Heart right ventricle (tissue), 16 donors: ENCODE measurements around the gene UBR2. TPM values are rescaled to one million over a fixed set of nuclear protein-coding genes. Genes with fewer than 3 reads are reported as not detected.

Experiments used
- ATAC-seq, 8 donors: fragments of 200-7000 bp; cut with Tn5 transposase; one replicate each; pipeline ENCODE4 v1.9.1; 2020; ENCODE audit warnings: mild to moderate bottlenecking in 8 of 8, moderate library complexity in 8 of 8, moderate number of reproducible peaks in 1 of 8
- DNase-seq, 2 donors: peaks; one replicate each; pipeline ENCODE4 v3.0.0-alpha.2; 2020
- H3K27ac ChIP-seq, 10 donors: fragments of 200-600 bp; sonication (generic) in 2 of 10; one replicate each; pipeline versions ENCODE4 v1.5.0 to v1.8.0; 2020 to 2022; ENCODE audit warnings: mild to moderate bottlenecking in 3 of 10
- H3K27me3 ChIP-seq, 7 donors: fragments of 200-600 bp; one replicate each; pipeline ENCODE4 v1.8.0; 2021 to 2022; ENCODE audit warnings: mild to moderate bottlenecking in 2 of 7
- H3K36me3 ChIP-seq, 9 donors: fragments of 200-600 bp; sonication (generic) in 1 of 9; one replicate each; pipeline versions ENCODE4 v1.5.0 to v1.8.0; 2020 to 2022; ENCODE audit warnings: mild to moderate bottlenecking in 2 of 9
- H3K4me1 ChIP-seq, 9 donors: fragments of 200-600 bp; sonication (generic) in 1 of 9; one replicate each; pipeline versions ENCODE4 v1.5.0 to v1.8.0; 2020 to 2022; ENCODE audit warnings: mild to moderate bottlenecking in 4 of 9
- H3K4me3 ChIP-seq, 10 donors: fragments of 200-600 bp; sonication (generic) in 2 of 10; one replicate each; pipeline versions ENCODE4 v1.5.0 to v1.8.0; 2020 to 2022; ENCODE audit warnings: mild to moderate bottlenecking in 7 of 10, moderate library complexity in 2 of 10
- H3K9me3 ChIP-seq, 11 donors: fragments of 200-600 bp in 10 of 11; sonication (generic) in 2 of 11; one replicate each; pipeline versions ENCODE4 v1.5.0 to v1.8.0; 2013 to 2022; ENCODE audit warnings: mild to moderate bottlenecking in 2 of 11, control low read depth in 1 of 11, moderate library complexity in 1 of 11
- CTCF ChIP-seq, 9 donors: fragments of 200-600 bp; sonication (generic) in 2 of 9; IDR thresholded peaks; one replicate each; pipeline versions ENCODE4 v1.5.0 to v1.8.0; 2021 to 2022; ENCODE audit warnings: antibody characterized with exemption in 9 of 9, mild to moderate bottlenecking in 5 of 9, moderate library complexity in 1 of 9
- WGBS, 2 donors: extraction: QIAGEN DNeasy Blood & Tissue Kit; methylation state at CpG; one replicate each; pipeline ENCODE4 v1.1.7; 2013; ENCODE audit warnings: inconsistent platforms in 1 of 2; 5-methylcytosine and 5-hydroxymethylcytosine counted together
- intact Hi-C, 10 donors: fragments of 100-400 bp; cut with DNase I; formaldehyde crosslinking; loops; one replicate each; pipeline versions ENCODE4 v1.11.1 to v1.14.2; 2022
- polyA plus RNA-seq, 2 donors: library from polyadenylated mRNA; stranded (reverse); fragments of 200-250 nt; gene quantifications; one replicate each; pipeline ENCODE4 v1.2.3, GENCODE V29; 2013
- total RNA-seq, 10 donors: library from RNA; stranded (reverse); fragmentation: NEBNext Ultra II Directional in 3 of 10; extraction: Animal tissue kit (Norgen Biotek cat#: 25700) in 3 of 10; gene quantifications; one replicate each; pipeline versions ENCODE4 v1.2.1 to v1.2.4, GENCODE V29; 2021 to 2023
- donor health status: Arrhythmogenic right ventricular cardiomyopathy.
- donor health status: ischemic (EF 13 %, LVEDD 7.1; RV severe dilation, severe dysfunction).
- donor health status: healthy with polysubstance abuse.
- donor health status: DM: no; HTN: yes; CAD: no.
- donor health status: DM: no; HTN: no; CAD: no.
- donor health status: ischemic (EF 25% LVEDD 6.9; RV normal size, moderate dysfunction).
- donor health status: ischemic (EF 25% LVEDD 5.7; RV mildly dilated, moderate dysfunction).
- donor health status: healthy.
- donor health status: DM: yes; HTN: yes; CAD: no.
- donor health status: Ischemic cardiomyopathy.
- donor health status: ischemic (EF 35%, LVEDD 5.7; RV mildly dilated, moderate dysfunction).
- donor health status: nonischemic (EF 11% LVEDD 7.7; RV severe dilation, severe dysfunction).
- donor health status: DM: yes; HTN: yes; CAD: no.
- donor health status: PGD.
- donor health status: ischemic (EF 29% LVEDD 5.4; RV normal size, mild dysfunction).
- donor health status: nonischemic (EF 23%, LVEDD 6.1; RV moderate dilation, normal function).

UBR2 gene
- total and polyA plus RNA-seq, 12 donors: 6.7 to 36.5 (median 34.4) TPM

GRCh38 chr6:42610416-42610815, 46.6 kb downstream of the UBR2 start:
- no peaks in the 10 kb centered on the region for H3K27me3 ChIP-seq
- no peak for TF ChIP-seq CTCF (IDR thresholded peaks at IDR 0.05)
- DNase-seq (no peak), ATAC-seq (no peak)
- H3K27ac ChIP-seq: no peak overlapping the region
- H3K4me3 ChIP-seq: no peak overlapping the region
- H3K4me1 ChIP-seq: peaks cover 0 to 3% (median 0%) of the 10 kb centered on the region in 9 donors
- 97 to 99% methylated on average over 3 of the region's 3 CpGs for WGBS, 2 donors
- peaks cover 0 to 99% (median 46%) of the 10 kb centered on the region in 9 donors for H3K36me3 ChIP-seq
- intact Hi-C loops: no loop called here
- no peaks in the 10 kb centered on the region for H3K9me3 ChIP-seq

GRCh38 chr6:42615518-42615917, 51.7 kb downstream of the UBR2 start:
- H3K4me3 ChIP-seq: no peak overlapping the region
- peaks cover 0 to 99% (median 42%) of the 10 kb centered on the region in 9 donors for H3K36me3 ChIP-seq
- DNase-seq: no peak
- TF ChIP-seq CTCF (IDR thresholded peaks at IDR 0.05): no peak
- H3K4me1 ChIP-seq: peaks cover 0 to 6% (median 0%) of the 10 kb centered on the region in 9 donors
- H3K9me3 ChIP-seq: no peaks in the 10 kb centered on the region
- ATAC-seq: no peak
- H3K27me3 ChIP-seq: no peaks in the 10 kb centered on the region
- H3K27ac ChIP-seq: no peak overlapping the region
- 97% methylated on average over 2 of the region's 2 CpGs for WGBS, 2 donors
- intact Hi-C loops: no loop called here

GRCh38 chr6:42616716-42617115, 52.9 kb downstream of the UBR2 start:
- WGBS, 2 donors: 93 to 94% methylated on average over 3 of the region's 3 CpGs

GRCh38 chr6:42618105-42618504, 54.3 kb downstream of the UBR2 start:
- peaks cover 0 to 99% (median 36%) of the 10 kb centered on the region in 9 donors for H3K36me3 ChIP-seq
- TF ChIP-seq CTCF (IDR thresholded peaks at IDR 0.05): no peak
- H3K4me3 ChIP-seq: no peak overlapping the region
- DNase-seq: no peak
- no peaks in the 10 kb centered on the region for H3K9me3 ChIP-seq
- no peak for ATAC-seq
- H3K27me3 ChIP-seq: no peaks in the 10 kb centered on the region
- H3K4me1 ChIP-seq: peaks cover 0 to 6% (median 0%) of the 10 kb centered on the region in 9 donors
- intact Hi-C loops: no loop called here
- H3K27ac ChIP-seq: no peak overlapping the region
- WGBS, 2 donors: 65 to 78% methylated on average over 1 of the region's 1 CpG

More at GRCh38 chr6:42616716-42617115, 52.9 kb downstream of the UBR2 start:
- ATAC-seq (no peak), DNase-seq (no peak)
- H3K27ac ChIP-seq: no peak overlapping the region
- peaks cover 0 to 100% (median 42%) of the 10 kb centered on the region in 9 donors for H3K36me3 ChIP-seq
- H3K9me3 ChIP-seq: no peaks in the 10 kb centered on the region
- H3K4me1 ChIP-seq: peaks cover 0 to 6% (median 0%) of the 10 kb centered on the region in 9 donors
- TF ChIP-seq CTCF (IDR thresholded peaks at IDR 0.05): no peak
- intact Hi-C loops: no loop called here
- no peak overlapping the region for H3K4me3 ChIP-seq
- H3K27me3 ChIP-seq: no peaks in the 10 kb centered on the region
